Neural progenitor cell (in vitro differentiated cells): ENCODE results near the gene ALDH5A1. TPM values are rescaled to one million over a fixed set of nuclear protein-coding genes. Genes with fewer than 3 reads are reported as not detected.

Source experiments
- DNase-seq: peaks from one replicate; pipeline ENCODE4 v3.0.0-alpha.2; 2016; ENCODE audit warnings: low spot score
- H2AFZ ChIP-seq: fragments of 200-600 bp; sonication (generic); replicated peaks from 2 replicates; pipeline ENCODE4 v1.6.1; 2016; ENCODE audit warnings: antibody characterized with exemption
- H3F3A ChIP-seq: fragments of 200-600 bp; sonication (generic); 2 replicates; pipeline ENCODE4 v1.6.1; 2016; ENCODE audit warnings: antibody characterized with exemption, low read depth
- H3K27ac ChIP-seq: fragments of 200-600 bp; sonication (generic); 2 replicates; pipeline ENCODE4 v1.5.1; 2016; ENCODE audit warnings: mild to moderate bottlenecking
- H3K27me3 ChIP-seq: fragments of 200-600 bp; sonication (generic); 2 replicates; pipeline ENCODE4 v1.6.1; 2016; ENCODE audit warnings: mild to moderate bottlenecking, moderate library complexity
- H3K36me3 ChIP-seq: fragments of 200-600 bp; sonication (generic); 2 replicates; pipeline ENCODE4 v1.5.1; 2016
- H3K4me1 ChIP-seq: fragments of 200-600 bp; sonication (generic); 2 replicates; pipeline ENCODE4 v1.6.1; 2016; ENCODE audit warnings: mixed run types
- H3K4me2 ChIP-seq: fragments of 200-600 bp; sonication (generic); 2 replicates; pipeline ENCODE4 v1.6.1; 2016
- H3K4me3 ChIP-seq: fragments of 200-600 bp; sonication (generic); 2 replicates; pipeline ENCODE4 v1.5.1; 2016
- H3K79me2 ChIP-seq: fragments of 200-600 bp; sonication (generic); 2 replicates; pipeline ENCODE4 v1.6.1; 2016; ENCODE audit warnings: low read depth
- H3K9ac ChIP-seq: fragments of 200-600 bp; sonication (generic); 2 replicates; pipeline ENCODE4 v1.6.1; 2016
- H3K9me3 ChIP-seq: fragments of 200-600 bp; sonication (generic); 2 replicates; pipeline ENCODE4 v1.5.1; 2016; ENCODE audit warnings: low read depth
- H4K20me1 ChIP-seq: fragments of 200-600 bp; sonication (generic); 2 replicates; pipeline ENCODE4 v1.6.1; 2016; ENCODE audit warnings: low read depth
- H3K27ac Mint-ChIP-seq: 3 replicates; pipeline ENCODE4 v1.8.0; 2021; ENCODE audit warnings: mixed read lengths
- H3K27me3 Mint-ChIP-seq: 2 replicates; pipeline ENCODE4 v1.8.0; 2022; ENCODE audit warnings: low read depth, mild to moderate bottlenecking, inconsistent platforms, moderate library complexity, mixed read lengths; ENCODE audit not compliant: insufficient read depth
- H3K36me3 Mint-ChIP-seq: 3 replicates; pipeline ENCODE4 v1.8.0; 2021; ENCODE audit warnings: mixed read lengths
- H3K4me1 Mint-ChIP-seq: 3 replicates; pipeline ENCODE4 v1.8.0; 2021; ENCODE audit warnings: mixed read lengths
- H3K4me3 Mint-ChIP-seq: 3 replicates; pipeline ENCODE4 v1.8.0; 2021; ENCODE audit warnings: mild to moderate bottlenecking, moderate library complexity, mixed read lengths
- H3K9me3 Mint-ChIP-seq: 3 replicates; pipeline ENCODE4 v1.8.0; 2020; ENCODE audit warnings: mixed read lengths
- CTCF ChIP-seq: fragments of 200-600 bp; sonication (generic); IDR thresholded peaks from 2 replicates; pipeline ENCODE4 v1.5.1; 2017; ENCODE audit warnings: antibody characterized with exemption, mild to moderate bottlenecking
- EZH2 ChIP-seq: fragments of 200-600 bp; sonication (generic); IDR thresholded peaks from 2 replicates; pipeline ENCODE4 v1.6.1; 2017; ENCODE audit warnings: antibody characterized with exemption, mild to moderate bottlenecking, moderate library complexity
- EZH2phosphoT487 ChIP-seq: fragments of 200-600 bp; sonication (generic); IDR thresholded peaks from 2 replicates; pipeline ENCODE4 v1.6.1; 2017; ENCODE audit warnings: antibody characterized with exemption
- total RNA-seq: library from RNA; depleted of rRNA; stranded (reverse); fragments of >200 nt; gene quantifications from 2 replicates; pipeline ENCODE4 v1.2.3, GENCODE V29; 2015; ENCODE audit warnings: low replicate concordance

ALDH5A1 gene
- total RNA-seq, 1 donor from 2014 or later: 10.8 TPM

GRCh38 chr6:24536466-24536865 is 41.7 kb downstream of the ALDH5A1 start:
- Histone ChIP-seq H3K27ac (no peak overlapping the region), H3K4me3 (no peak overlapping the region), H3F3A (peaks cover 8% of the 10 kb centered on the region), H3K9ac (no peak overlapping the region), H4K20me1 (no peaks in the 10 kb centered on the region), H3K4me2 (no peak overlapping the region), H2AFZ (no peak overlapping the region), H3K36me3 (no peaks in the 10 kb centered on the region), H3K9me3 (no peaks in the 10 kb centered on the region), H3K79me2 (no peaks in the 10 kb centered on the region), H3K27me3 (no peaks in the 10 kb centered on the region), H3K4me1 (peaks cover 18% of the 10 kb centered on the region)
- H3K9me3 Mint-ChIP-seq: no peaks in the 10 kb centered on the region
- peaks cover 4% of the 10 kb centered on the region for H3K36me3 Mint-ChIP-seq
- no peak for DNase-seq
- H3K4me3 Mint-ChIP-seq: no peak overlapping the region
- H3K27ac Mint-ChIP-seq: no peak overlapping the region
- TF ChIP-seq EZH2 (no peak), CTCF (no peak), EZH2phosphoT487 (no peak)
- peaks cover 12% of the 10 kb centered on the region for H3K4me1 Mint-ChIP-seq
- peaks cover 2% of the 10 kb centered on the region for H3K27me3 Mint-ChIP-seq

DNA sequence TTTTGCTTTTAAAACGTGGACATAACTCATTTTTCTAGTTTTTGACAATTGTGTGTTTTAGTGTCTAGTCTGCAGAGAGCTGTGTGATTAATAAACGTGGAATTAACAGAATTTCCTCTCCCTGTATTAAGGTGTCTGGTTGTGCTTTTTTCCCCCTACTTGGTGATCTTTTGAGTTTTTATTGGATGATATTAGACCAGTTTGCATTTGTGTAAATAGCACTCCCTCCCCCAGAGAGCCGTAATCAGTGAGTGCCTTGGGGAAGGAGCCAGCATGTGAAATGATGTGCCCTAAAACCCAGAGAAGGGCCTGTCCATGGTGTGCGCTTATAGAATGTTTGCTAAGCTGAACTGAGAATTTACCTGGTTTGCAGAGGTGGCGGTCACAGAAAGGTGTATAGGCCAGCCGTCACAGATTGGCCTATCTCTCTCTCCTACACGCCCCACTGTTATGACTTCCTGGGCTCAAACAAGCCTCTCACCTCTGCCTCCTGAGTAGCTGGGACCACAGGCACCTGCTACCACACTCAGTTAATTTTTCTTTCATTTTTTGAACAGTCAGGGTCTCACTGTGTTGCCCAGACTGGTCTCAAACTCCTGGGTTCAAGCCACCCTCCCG is 42.4 kb downstream of the ALDH5A1 start:
- H3K4me2 ChIP-seq: no peak overlapping the region
- Mint-ChIP-seq H3K36me3 (peaks cover 4% of the 10 kb centered on the region), H3K4me3 (no peak overlapping the region), H3K9me3 (no peaks in the 10 kb centered on the region), H3K27ac (no peak overlapping the region), H3K27me3 (peaks cover 2% of the 10 kb centered on the region), H3K4me1 (peaks cover 12% of the 10 kb centered on the region)
- no peaks in the 10 kb centered on the region for H3K36me3 ChIP-seq
- H3K27ac ChIP-seq: no peak overlapping the region
- no peak overlapping the region for H2AFZ ChIP-seq
- H3K79me2 ChIP-seq: no peaks in the 10 kb centered on the region
- peaks cover 8% of the 10 kb centered on the region for H3F3A ChIP-seq
- no peak overlapping the region for H3K9ac ChIP-seq
- H3K4me1 ChIP-seq: peaks cover 18% of the 10 kb centered on the region
- no peak for DNase-seq
- TF ChIP-seq EZH2: no peak
- no peak for TF ChIP-seq CTCF
- no peak for TF ChIP-seq EZH2phosphoT487
- no peaks in the 10 kb centered on the region for H3K9me3 ChIP-seq
- H4K20me1 ChIP-seq: no peaks in the 10 kb centered on the region
- no peaks in the 10 kb centered on the region for H3K27me3 ChIP-seq
- H3K4me3 ChIP-seq: no peak overlapping the region

DNA sequence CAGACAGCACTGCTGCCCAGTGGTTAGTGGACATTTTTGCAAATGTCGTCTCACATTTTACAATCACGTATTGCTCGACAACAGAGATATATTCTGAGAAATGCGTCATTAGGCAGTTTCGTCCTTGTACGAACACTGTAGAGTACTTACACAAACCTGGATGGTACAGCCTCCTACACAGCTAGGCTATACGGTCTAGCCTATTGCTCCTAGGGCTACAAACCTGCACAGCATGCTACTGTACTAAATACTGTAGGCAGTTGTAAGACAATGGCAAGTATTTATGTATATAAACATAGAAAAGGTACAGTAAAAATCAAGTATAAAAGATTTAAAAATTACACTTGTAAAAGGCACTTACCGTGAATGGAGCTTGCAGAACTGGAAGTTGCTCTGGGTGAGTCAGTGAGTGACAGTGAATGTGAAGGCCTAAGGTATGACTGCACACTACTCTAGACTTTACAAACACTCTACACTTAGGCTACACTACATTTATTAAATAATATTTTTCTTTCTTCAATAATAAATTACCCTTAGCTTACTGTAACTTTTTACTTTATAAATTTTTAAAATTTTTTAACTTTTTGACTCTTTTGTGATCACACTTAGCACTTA is 43.1 kb downstream of the ALDH5A1 start:
- no peak for TF ChIP-seq EZH2
- no peak for TF ChIP-seq CTCF
- TF ChIP-seq EZH2phosphoT487: no peak
- Mint-ChIP-seq H3K27me3 (peaks cover 2% of the 10 kb centered on the region), H3K36me3 (peaks cover 4% of the 10 kb centered on the region), H3K9me3 (no peaks in the 10 kb centered on the region), H3K4me3 (no peak overlapping the region), H3K4me1 (peaks cover 12% of the 10 kb centered on the region), H3K27ac (no peak overlapping the region)
- Histone ChIP-seq H3K27ac (no peak overlapping the region), H3K4me1 (peaks cover 18% of the 10 kb centered on the region), H3F3A (peaks cover 8% of the 10 kb centered on the region), H4K20me1 (no peaks in the 10 kb centered on the region), H3K36me3 (no peaks in the 10 kb centered on the region), H3K4me3 (no peak overlapping the region), H3K9me3 (no peaks in the 10 kb centered on the region), H3K27me3 (no peaks in the 10 kb centered on the region), H3K9ac (no peak overlapping the region), H3K4me2 (no peak overlapping the region), H3K79me2 (no peaks in the 10 kb centered on the region), H2AFZ (no peak overlapping the region)
- no peak for DNase-seq
